ENCODE data around the gene DAZAP1.
A peak's percentile ranks its signal among the peaks of the same experiment; 100 is the strongest.

The DAZAP1 gene

DNA sequence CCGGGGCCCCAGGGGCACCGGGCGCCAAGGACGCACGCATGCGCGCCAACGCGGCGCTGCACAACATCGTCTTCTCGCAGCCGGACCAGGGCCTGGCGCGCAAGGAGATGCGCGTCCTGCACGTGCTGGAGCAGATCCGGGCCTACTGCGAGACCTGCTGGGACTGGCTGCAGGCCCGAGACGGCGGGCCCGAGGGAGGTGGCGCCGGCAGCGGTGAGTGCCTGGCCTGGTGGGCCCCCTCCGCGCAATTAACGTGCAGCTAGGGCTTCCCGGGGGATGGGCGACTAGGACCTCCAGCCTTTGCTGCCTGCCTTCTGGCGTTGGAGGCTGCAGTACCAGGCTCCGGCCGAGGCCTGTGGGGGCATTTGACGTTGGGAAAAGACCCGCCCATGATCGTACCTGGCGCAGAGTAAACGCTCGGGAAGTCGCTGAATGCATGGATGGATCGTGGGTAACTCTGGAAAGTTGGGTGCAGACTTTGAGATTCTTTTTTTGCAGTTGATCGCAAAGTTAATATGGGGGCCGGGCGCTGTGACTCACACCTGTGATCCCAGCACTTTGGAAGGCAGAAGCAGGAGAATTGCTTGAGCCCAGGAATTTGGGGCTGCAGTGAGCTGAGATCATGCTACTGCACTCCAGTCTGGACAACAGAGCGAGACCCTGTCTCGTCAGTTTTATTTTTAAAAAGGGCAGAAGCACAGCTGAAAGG is 49.8 kb downstream of the DAZAP1 start:
- no peak for DNase-seq (ENCODE audit: extremely low read depth, low read depth)
- TF ChIP-seq, protein P1, sequence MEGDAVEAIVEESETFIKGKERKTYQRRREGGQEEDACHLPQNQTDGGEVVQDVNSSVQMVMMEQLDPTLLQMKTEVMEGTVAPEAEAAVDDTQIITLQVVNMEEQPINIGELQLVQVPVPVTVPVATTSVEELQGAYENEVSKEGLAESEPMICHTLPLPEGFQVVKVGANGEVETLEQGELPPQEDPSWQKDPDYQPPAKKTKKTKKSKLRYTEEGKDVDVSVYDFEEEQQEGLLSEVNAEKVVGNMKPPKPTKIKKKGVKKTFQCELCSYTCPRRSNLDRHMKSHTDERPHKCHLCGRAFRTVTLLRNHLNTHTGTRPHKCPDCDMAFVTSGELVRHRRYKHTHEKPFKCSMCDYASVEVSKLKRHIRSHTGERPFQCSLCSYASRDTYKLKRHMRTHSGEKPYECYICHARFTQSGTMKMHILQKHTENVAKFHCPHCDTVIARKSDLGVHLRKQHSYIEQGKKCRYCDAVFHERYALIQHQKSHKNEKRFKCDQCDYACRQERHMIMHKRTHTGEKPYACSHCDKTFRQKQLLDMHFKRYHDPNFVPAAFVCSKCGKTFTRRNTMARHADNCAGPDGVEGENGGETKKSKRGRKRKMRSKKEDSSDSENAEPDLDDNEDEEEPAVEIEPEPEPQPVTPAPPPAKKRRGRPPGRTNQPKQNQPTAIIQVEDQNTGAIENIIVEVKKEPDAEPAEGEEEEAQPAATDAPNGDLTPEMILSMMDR (IDR thresholded peaks at IDR 0.05; ENCODE audit: low read depth, low read length, missing control alignments): no peak
- no peak overlapping the region for H3K4me3 ChIP-seq (replicated peaks; ENCODE audit: low read depth, low read length)

DNA sequence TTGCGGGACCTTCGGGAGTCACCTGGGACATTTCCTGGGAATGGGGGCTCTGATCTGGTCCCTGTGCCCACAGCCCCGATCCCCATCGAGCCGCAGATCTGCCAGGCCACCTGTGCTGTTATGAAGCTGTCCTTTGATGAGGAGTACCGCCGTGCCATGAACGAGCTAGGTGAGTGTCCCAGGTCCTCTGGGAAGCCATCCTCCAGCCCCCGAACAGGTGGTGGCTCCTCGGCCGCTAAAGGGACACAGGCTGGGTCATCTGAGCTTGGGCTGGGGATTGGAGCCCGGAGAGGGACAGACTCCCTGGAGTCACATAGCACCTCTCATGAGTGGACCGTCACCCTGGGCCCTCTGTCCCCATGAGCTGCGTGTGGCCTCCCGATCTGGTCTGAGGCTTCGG is 50.5 kb downstream of the DAZAP1 start:
- no peak overlapping the region for H3K4me3 ChIP-seq (replicated peaks; ENCODE audit: low read depth, low read length)
- TF ChIP-seq, protein P1 (IDR thresholded peaks at IDR 0.05; ENCODE audit: low read depth, low read length, missing control alignments): no peak

DNA sequence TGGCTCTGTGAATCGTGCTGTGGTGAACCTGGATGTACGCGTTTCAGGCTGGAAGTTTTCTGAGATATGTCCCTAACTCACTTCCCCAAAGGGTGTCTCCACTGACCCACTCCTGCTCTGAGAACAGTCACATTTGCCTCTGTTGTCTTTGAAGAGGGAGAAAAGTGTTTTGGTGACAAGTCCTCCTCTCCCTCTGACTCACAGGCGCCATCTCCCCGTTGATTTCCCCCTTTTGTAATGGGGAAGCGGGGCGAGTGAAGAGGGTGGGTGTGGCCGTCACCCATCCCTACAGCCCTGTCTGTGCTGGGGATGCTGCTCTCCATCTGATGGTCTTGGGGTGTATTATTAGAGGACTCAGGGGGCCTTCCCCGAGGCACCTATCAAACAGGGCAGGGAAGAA is 52.1 kb downstream of the DAZAP1 start:
- H3K4me3 ChIP-seq (replicated peaks; ENCODE audit: low read depth, low read length): no peak overlapping the region
- DNase-seq (ENCODE audit: extremely low read depth, low read depth): no peak
- TF ChIP-seq, protein P1 (IDR thresholded peaks at IDR 0.05; ENCODE audit: low read depth, low read length, missing control alignments): no peak

More for the DNA sequence above, 50.5 kb downstream of the DAZAP1 start:
- DNase-seq (ENCODE audit: extremely low read depth, low read depth): no peak

DNA sequence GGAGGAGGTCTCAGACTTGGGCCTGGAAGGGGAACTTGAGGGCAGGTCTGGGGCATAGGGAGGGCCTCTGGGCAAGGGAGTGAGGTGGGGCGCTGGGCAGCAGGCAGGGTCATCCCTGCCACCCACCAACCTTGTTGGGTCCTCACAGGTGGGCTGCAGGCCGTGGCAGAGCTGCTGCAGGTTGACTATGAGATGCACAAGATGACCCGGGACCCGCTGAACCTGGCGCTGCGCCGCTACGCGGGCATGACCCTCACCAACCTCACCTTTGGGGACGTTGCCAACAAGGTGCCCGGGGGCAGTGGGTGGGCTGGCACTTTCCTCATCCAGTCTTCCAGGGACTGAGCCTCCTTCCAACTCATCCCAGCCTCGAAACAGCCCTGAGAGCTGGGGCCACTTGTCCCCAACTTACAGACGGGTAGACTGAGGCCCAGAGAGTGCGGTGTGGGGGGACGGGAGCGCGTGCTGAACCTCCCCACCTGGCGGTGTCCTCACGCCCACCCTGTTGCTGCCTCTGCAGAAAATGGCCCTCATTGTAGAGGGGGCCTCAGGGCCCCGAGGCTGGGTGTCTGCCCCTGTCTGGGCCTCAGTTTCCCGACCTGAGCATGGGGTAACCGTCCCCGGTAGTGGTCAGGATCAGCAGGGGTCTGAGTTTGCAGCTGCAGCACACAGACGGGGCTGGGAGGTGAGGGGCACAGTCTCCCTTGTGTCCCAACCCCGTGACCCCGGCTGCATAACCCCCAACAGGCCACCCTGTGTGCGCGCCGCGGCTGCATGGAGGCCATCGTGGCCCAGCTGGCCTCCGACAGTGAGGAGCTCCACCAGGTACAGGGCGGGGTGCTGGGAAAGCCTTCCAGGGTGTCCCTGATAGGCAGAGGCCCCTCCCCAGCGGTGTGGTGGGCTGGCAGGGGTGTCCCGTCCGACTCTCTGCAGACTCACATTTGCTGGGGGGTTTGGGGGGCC is 52.9 kb downstream of the DAZAP1 start:
- H3K4me3 ChIP-seq (replicated peaks; ENCODE audit: low read depth, low read length): no peak overlapping the region
- TF ChIP-seq, protein P1 (IDR thresholded peaks at IDR 0.05; ENCODE audit: low read depth, low read length, missing control alignments): no peak
- DNase-seq (ENCODE audit: extremely low read depth, low read depth): no peak

DNA sequence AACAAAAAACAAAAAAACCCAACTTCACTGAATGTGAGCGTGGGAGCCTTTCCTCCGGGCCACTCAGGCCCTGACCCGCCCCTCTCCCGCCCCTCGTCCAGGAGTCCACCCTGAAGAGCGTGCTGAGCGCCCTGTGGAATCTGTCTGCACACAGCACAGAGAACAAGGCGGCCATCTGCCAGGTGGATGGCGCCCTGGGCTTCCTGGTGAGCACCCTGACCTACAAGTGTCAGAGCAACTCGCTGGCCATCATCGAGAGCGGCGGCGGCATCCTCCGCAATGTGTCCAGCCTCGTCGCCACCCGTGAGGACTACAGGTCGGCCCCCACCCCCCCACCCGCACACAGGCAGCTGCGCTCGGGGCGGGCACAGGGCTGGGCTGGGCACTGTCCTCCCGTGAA is 54.5 kb downstream of the DAZAP1 start:
- TF ChIP-seq, protein P1 (IDR thresholded peaks at IDR 0.05; ENCODE audit: low read depth, low read length, missing control alignments): no peak
- H3K4me3 ChIP-seq (replicated peaks; ENCODE audit: low read depth, low read length): no peak overlapping the region
- DNase-seq (ENCODE audit: extremely low read depth, low read depth): no peak

DNA sequence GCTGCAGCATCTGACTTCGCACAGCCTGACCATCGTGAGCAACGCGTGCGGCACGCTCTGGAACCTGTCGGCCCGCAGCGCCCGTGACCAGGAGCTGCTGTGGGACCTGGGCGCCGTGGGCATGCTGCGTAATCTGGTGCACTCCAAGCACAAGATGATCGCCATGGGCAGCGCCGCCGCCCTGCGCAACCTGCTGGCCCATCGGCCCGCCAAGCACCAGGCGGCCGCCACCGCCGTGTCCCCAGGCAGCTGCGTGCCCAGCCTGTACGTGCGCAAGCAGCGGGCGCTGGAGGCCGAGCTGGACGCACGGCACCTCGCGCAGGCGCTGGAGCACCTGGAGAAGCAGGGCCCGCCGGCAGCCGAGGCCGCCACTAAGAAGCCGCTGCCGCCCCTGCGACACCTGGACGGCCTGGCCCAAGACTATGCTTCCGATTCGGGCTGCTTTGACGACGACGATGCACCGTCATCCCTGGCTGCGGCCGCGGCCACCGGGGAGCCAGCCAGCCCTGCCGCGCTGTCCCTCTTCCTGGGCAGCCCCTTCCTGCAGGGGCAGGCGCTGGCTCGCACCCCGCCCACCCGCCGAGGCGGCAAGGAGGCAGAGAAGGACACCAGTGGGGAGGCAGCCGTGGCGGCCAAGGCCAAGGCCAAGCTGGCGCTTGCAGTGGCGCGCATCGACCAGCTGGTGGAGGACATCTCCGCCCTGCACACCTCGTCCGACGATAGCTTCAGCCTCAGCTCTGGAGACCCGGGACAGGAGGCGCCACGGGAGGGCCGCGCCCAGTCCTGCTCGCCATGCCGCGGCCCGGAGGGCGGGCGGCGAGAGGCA is 58.0 kb downstream of the DAZAP1 start:
- TF ChIP-seq, protein P1 (IDR thresholded peaks at IDR 0.05; ENCODE audit: low read depth, low read length, missing control alignments): peak; percentile 36
- H3K4me3 ChIP-seq (replicated peaks; ENCODE audit: low read depth, low read length): no peak overlapping the region
- no peak for DNase-seq (ENCODE audit: extremely low read depth, low read depth)

Measured in HFF-Myc (cell line).